GM23338 (cell line): ENCODE measurements around the gene MMADHC. TPM values are rescaled to one million over a fixed set of nuclear protein-coding genes. Genes with fewer than 3 reads are reported as not detected.
A peak's percentile ranks its signal among the peaks of the same experiment; 100 is the strongest.

Experiments used
- ATAC-seq: fragments of 200-7000 bp; cut with Tn5 transposase; 3 replicates; pipeline ENCODE4 v1.9.1; 2020
- DNase-seq: peaks from one replicate; pipeline ENCODE4 v3.0.0-alpha.2; 2015; ENCODE audit warnings: low spot score
- H2AFZ ChIP-seq: fragments of 200-600 bp; sonication (generic); 2 replicates; pipeline ENCODE4 v1.8.0; 2016; ENCODE audit warnings: antibody characterized with exemption, mild to moderate bottlenecking, moderate library complexity
- H3F3A ChIP-seq: fragments of 200-600 bp; sonication (generic); replicated peaks from 2 replicates; pipeline ENCODE4 v1.8.0; 2017; ENCODE audit warnings: antibody characterized with exemption, mixed run types, low read depth
- H3K27ac ChIP-seq: fragments of 200-600 bp; sonication (generic); 2 replicates; pipeline ENCODE4 v1.6.1; 2016; ENCODE audit warnings: low read depth
- H3K27me3 ChIP-seq: fragments of 200-600 bp; sonication (generic); 2 replicates; pipeline ENCODE4 v1.8.0; 2016; ENCODE audit warnings: mild to moderate bottlenecking, mixed run types, moderate library complexity; ENCODE audit not compliant: insufficient read depth
- H3K36me3 ChIP-seq: fragments of 200-600 bp; sonication (generic); 2 replicates; pipeline ENCODE4 v1.8.0; 2016; ENCODE audit warnings: mild to moderate bottlenecking; ENCODE audit not compliant: insufficient read depth
- H3K4me1 ChIP-seq: fragments of 200-600 bp; sonication (generic); 2 replicates; pipeline ENCODE4 v1.8.0; 2016; ENCODE audit warnings: mild to moderate bottlenecking, moderate library complexity; ENCODE audit not compliant: insufficient read depth
- H3K4me2 ChIP-seq: fragments of 200-600 bp; sonication (generic); 2 replicates; pipeline ENCODE4 v1.7.1; 2017; ENCODE audit warnings: mixed run types
- H3K4me3 ChIP-seq: fragments of 200-600 bp; sonication (generic); 2 replicates; pipeline ENCODE4 v1.6.1; 2016; ENCODE audit warnings: mixed run types
- H3K79me2 ChIP-seq: fragments of 200-600 bp; sonication (generic); replicated peaks from 2 replicates; pipeline ENCODE4 v1.8.0; 2017; ENCODE audit warnings: mild to moderate bottlenecking; ENCODE audit not compliant: insufficient read depth
- H3K9me2 ChIP-seq: fragments of 200-600 bp; sonication (generic); 2 replicates; pipeline ENCODE4 v1.8.0; 2017; ENCODE audit not compliant: insufficient read depth
- H4K20me1 ChIP-seq: fragments of 200-600 bp; sonication (generic); replicated peaks from 2 replicates; pipeline ENCODE4 v1.8.0; 2017; ENCODE audit warnings: mild to moderate bottlenecking; ENCODE audit not compliant: insufficient read depth
- H3K27ac Mint-ChIP-seq: 2 replicates; pipeline ENCODE4 v1.8.0; 2020; ENCODE audit warnings: inconsistent platforms, mild to moderate bottlenecking, moderate library complexity, mixed read lengths
- H3K27me3 Mint-ChIP-seq: 3 replicates; pipeline ENCODE4 v1.8.0; 2022; ENCODE audit warnings: low read depth, mild to moderate bottlenecking, moderate library complexity, mixed read lengths, inconsistent platforms; ENCODE audit not compliant: insufficient read depth, poor library complexity
- H3K36me3 Mint-ChIP-seq: 3 replicates; pipeline ENCODE4 v1.8.0; 2021; ENCODE audit warnings: low read depth, mild to moderate bottlenecking, inconsistent platforms, moderate library complexity, mixed read lengths
- H3K4me1 Mint-ChIP-seq: 3 replicates; pipeline ENCODE4 v1.8.0; 2020; ENCODE audit warnings: mild to moderate bottlenecking, inconsistent platforms, mixed read lengths
- H3K4me3 Mint-ChIP-seq: 3 replicates; pipeline ENCODE4 v1.8.0; 2021; ENCODE audit warnings: moderate library complexity, mild to moderate bottlenecking, inconsistent platforms, mixed read lengths
- H3K9me3 Mint-ChIP-seq: 3 replicates; pipeline ENCODE4 v1.8.0; 2020; ENCODE audit warnings: moderate library complexity, mild to moderate bottlenecking, inconsistent platforms, mixed read lengths
- CTCF ChIP-seq, 2 experiments: fragments of 200-600 bp in 1 of 2; sonication (generic) in 1 of 2; conservative IDR thresholded peaks; 2 replicates each; pipeline versions ENCODE4 v1.5.1 to v1.6.1; 2016 to 2017; ENCODE audit warnings: antibody characterized with exemption in 2 of 2, low read depth in 2 of 2, mild to moderate bottlenecking in 2 of 2, moderate library complexity in 1 of 2
- ETS1 ChIP-seq: IDR thresholded peaks from 2 replicates; pipeline ENCODE4 v1.6.1; 2016; ENCODE audit warnings: antibody characterized with exemption
- POLR2AphosphoS5 ChIP-seq: IDR thresholded peaks from 2 replicates; pipeline ENCODE4 v1.6.1; 2016; ENCODE audit warnings: antibody characterized with exemption, low read depth
- STAT1 ChIP-seq: IDR thresholded peaks from one replicate; pipeline ENCODE4 v1.6.1; 2016; ENCODE audit warnings: antibody characterized with exemption; ENCODE audit not compliant: unreplicated experiment
- ZNF331 ChIP-seq: fragments of 250-450 bp; sonication (Bioruptor Pico); IDR thresholded peaks from 2 replicates; pipeline ENCODE4 v1.5.0; 2020; ENCODE audit warnings: low read depth, mild to moderate bottlenecking, moderate library complexity
- ZNF462 ChIP-seq: fragments of 250-450 bp; sonication (Bioruptor Pico); IDR thresholded peaks from 2 replicates; pipeline ENCODE4 v1.5.0; 2020; ENCODE audit warnings: mild to moderate bottlenecking, moderate library complexity
- polyA plus RNA-seq: library from polyadenylated mRNA; unstranded; fragments of >200 nt; fragmentation: Nextera tagmentation; extraction: Ambion mirVana; gene quantifications from 2 replicates; pipeline ENCODE4 v1.2.1, GENCODE V29; 2016
- total RNA-seq: library from RNA; depleted of rRNA; stranded (reverse); fragments of >200 nt; shearing (Covaris generic); gene quantifications from 2 replicates; pipeline ENCODE4 v1.2.3, GENCODE V29; 2014

Gene MMADHC
- total and polyA plus RNA-seq, 2 experiments from 2014 or later = 135 to 163 TPM

GRCh38 chr2:149613704-149614103 lies 26.1 kb upstream of the MMADHC start (continued):
- TF ChIP-seq ZNF462 (CRISPR knock-in tag) = no peak

GRCh38 chr2:149612122-149612521 lies 24.5 kb upstream of the MMADHC start:
- no peaks in the 10 kb centered on the region for H3K4me1 ChIP-seq
- H3K27ac ChIP-seq = no peak overlapping the region
- ATAC-seq (no peak), DNase-seq (no peak)
- H3K36me3 Mint-ChIP-seq = no peaks in the 10 kb centered on the region; the same call in 2 of the 3 replicates
- no peaks in the 10 kb centered on the region for H3K36me3 ChIP-seq
- no peak overlapping the region for H2AFZ ChIP-seq
- no peaks in the 10 kb centered on the region for H3F3A ChIP-seq
- TF ChIP-seq POLR2AphosphoS5 = no peak
- no peak for TF ChIP-seq STAT1
- H3K27me3 Mint-ChIP-seq = peaks cover 3% of the 10 kb centered on the region
- no peak overlapping the region for H3K4me3 ChIP-seq
- no peaks in the 10 kb centered on the region; the same call in 1 of the 3 replicates for H3K9me3 Mint-ChIP-seq
- H3K27ac Mint-ChIP-seq = no peak overlapping the region
- H3K79me2 ChIP-seq = no peaks in the 10 kb centered on the region
- H4K20me1 ChIP-seq = no peaks in the 10 kb centered on the region
- H3K4me3 Mint-ChIP-seq = no peak overlapping the region
- H3K4me1 Mint-ChIP-seq = no peaks in the 10 kb centered on the region
- no peak overlapping the region for H3K4me2 ChIP-seq
- H3K27me3 ChIP-seq = no peaks in the 10 kb centered on the region
- no peaks in the 10 kb centered on the region; the same call in 1 of the 2 replicates for H3K9me2 ChIP-seq

- Mint-ChIP-seq H3K36me3 (no peaks in the 10 kb centered on the region; the same call in 2 of the 3 replicates), H3K27ac (no peak overlapping the region), H3K27me3 (peaks cover 4% of the 10 kb centered on the region), H3K4me1 (no peaks in the 10 kb centered on the region), H3K4me3 (no peak overlapping the region), H3K9me3 (no peaks in the 10 kb centered on the region; the same call in 1 of the 3 replicates)
- H3F3A ChIP-seq = no peaks in the 10 kb centered on the region
- no peak overlapping the region for H2AFZ ChIP-seq
- ATAC-seq (peak; percentile 81), DNase-seq (peak; percentile 62)
- no peaks in the 10 kb centered on the region for H3K4me1 ChIP-seq
- H4K20me1 ChIP-seq = no peaks in the 10 kb centered on the region
- no peak for TF ChIP-seq ZNF331 (CRISPR knock-in tag)
- no peak for TF ChIP-seq STAT1
- TF ChIP-seq ETS1 = no peak
- TF ChIP-seq CTCF (conservative IDR thresholded peaks at IDR 0.05; ENCODE audit: low read depth in 2 of 2) = peak; percentile 51 to 76
- H3K4me3 ChIP-seq = no peak overlapping the region
- H3K9me2 ChIP-seq = no peaks in the 10 kb centered on the region; the same call in 1 of the 2 replicates
- H3K79me2 ChIP-seq = no peaks in the 10 kb centered on the region
- H3K4me2 ChIP-seq = no peak overlapping the region
- no peaks in the 10 kb centered on the region for H3K27me3 ChIP-seq
- H3K27ac ChIP-seq = no peak overlapping the region
- no peaks in the 10 kb centered on the region for H3K36me3 ChIP-seq
Measured at GRCh38 chr2:149611100-149611820, 23.7 kb upstream of the MMADHC start.
